IgD-negative memory B cell (primary cell): ENCODE data around the gene QSOX2. TPM values are rescaled to one million over a fixed set of nuclear protein-coding genes. Genes with fewer than 3 reads are reported as not detected.

ENCODE experiments used
- H3K27ac Mint-ChIP-seq, 3 donors: one replicate each; pipeline ENCODE4 v1.8.0; 2020 to 2022; ENCODE audit warnings: mild to moderate bottlenecking in 3 of 3, mixed read lengths in 3 of 3, moderate library complexity in 1 of 3
- H3K27me3 Mint-ChIP-seq: one replicate; pipeline ENCODE4 v1.8.0; 2021; ENCODE audit warnings: mixed read lengths
- H3K36me3 Mint-ChIP-seq: one replicate; pipeline ENCODE4 v1.8.0; 2020; ENCODE audit warnings: mild to moderate bottlenecking, mixed read lengths
- H3K4me1 Mint-ChIP-seq, 3 donors: one replicate each; pipeline ENCODE4 v1.8.0; 2020 to 2022; ENCODE audit warnings: mixed read lengths in 3 of 3, mild to moderate bottlenecking in 1 of 3
- H3K4me3 Mint-ChIP-seq, 4 donors: one replicate each; pipeline ENCODE4 v1.8.0; 2020 to 2022; ENCODE audit warnings: mild to moderate bottlenecking in 4 of 4, mixed read lengths in 4 of 4, moderate library complexity in 3 of 4
- H3K9me3 Mint-ChIP-seq, 3 donors: one replicate each; pipeline ENCODE4 v1.8.0; 2020 to 2021; ENCODE audit warnings: mixed read lengths in 3 of 3, mild to moderate bottlenecking in 1 of 3
- polyA plus RNA-seq: library from polyadenylated mRNA; unstranded; fragments of 300-500 nt; fragmentation: Illumina TruSeq; gene quantifications from one replicate; pipeline ENCODE4 v1.2.3, GENCODE V29; 2021

QSOX2 gene
- polyA plus RNA-seq, 1 donor from 2014 or later: 2.1 TPM

GRCh38 chr9:136222906-136223285, 22.7 kb downstream of the QSOX2 start:
- peak overlapping the region; percentile 84 to 97 (median 86) for H3K27ac Mint-ChIP-seq
- no peaks in the 10 kb centered on the region for H3K9me3 Mint-ChIP-seq
- H3K27me3 Mint-ChIP-seq: no peaks in the 10 kb centered on the region
- no peaks in the 10 kb centered on the region for H3K36me3 Mint-ChIP-seq
- peak overlapping the region in 3 of 4 donors; percentile 52 to 81 (median 60) for H3K4me3 Mint-ChIP-seq
- H3K4me1 Mint-ChIP-seq: peaks cover 9 to 38% (median 26%) of the 10 kb centered on the region in 3 donors

- H3K27me3 Mint-ChIP-seq: no peaks in the 10 kb centered on the region
- no peaks in the 10 kb centered on the region for H3K9me3 Mint-ChIP-seq
- peaks cover 9 to 34% (median 25%) of the 10 kb centered on the region in 3 donors for H3K4me1 Mint-ChIP-seq
- no peaks in the 10 kb centered on the region for H3K36me3 Mint-ChIP-seq
- H3K27ac Mint-ChIP-seq: peak overlapping the region in 2 of 3 donors; percentile 23 to 97
- H3K4me3 Mint-ChIP-seq: no peak overlapping the region
These were observed 23.3 kb downstream of the QSOX2 start for GRCh38 chr9:136222166-136222905.

DNA sequence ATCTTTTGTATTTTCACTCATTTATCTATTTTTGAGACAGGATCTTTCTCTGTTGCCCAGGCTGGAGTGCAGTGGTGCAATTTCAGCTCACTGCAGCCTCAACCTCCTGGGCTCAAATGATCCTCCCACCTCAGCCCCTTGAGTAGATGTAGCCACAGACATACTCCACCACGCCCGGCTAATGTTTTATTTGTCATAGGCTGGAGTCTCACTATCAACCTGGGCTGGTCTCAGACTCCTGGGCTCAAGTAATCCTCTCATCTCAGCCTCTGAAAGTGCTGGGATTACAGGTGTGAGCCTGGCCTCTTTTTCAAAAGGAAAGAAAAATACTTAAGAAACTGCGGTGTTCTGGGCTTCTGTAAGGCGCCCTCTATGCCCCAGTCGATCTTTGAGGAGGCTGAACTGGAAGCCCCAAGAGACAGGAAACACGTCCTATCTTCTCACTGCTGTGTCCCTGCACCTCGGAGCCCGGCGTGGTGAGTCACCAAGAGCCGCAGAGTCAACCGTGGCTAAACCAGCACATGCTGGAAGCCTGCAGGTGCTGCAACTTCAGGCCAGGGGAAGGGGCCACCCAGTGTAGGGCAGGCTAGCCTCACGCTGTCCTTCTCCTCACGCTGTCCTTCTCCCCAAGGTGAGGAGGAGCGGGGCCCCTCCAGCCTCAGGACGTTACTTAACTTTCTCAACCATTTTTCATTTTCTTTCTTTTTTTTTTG, 25.4 kb downstream of the QSOX2 start:
- H3K36me3 Mint-ChIP-seq: no peaks in the 10 kb centered on the region
- H3K4me1 Mint-ChIP-seq: peaks cover 3 to 17% (median 15%) of the 10 kb centered on the region in 3 donors
- H3K27me3 Mint-ChIP-seq: no peaks in the 10 kb centered on the region
- H3K27ac Mint-ChIP-seq: peak overlapping the region in 2 of 3 donors; percentile 43 to 71
- no peak overlapping the region for H3K4me3 Mint-ChIP-seq
- no peaks in the 10 kb centered on the region for H3K9me3 Mint-ChIP-seq

GRCh38 chr9:136219276-136219675, 26.3 kb downstream of the QSOX2 start:
- Mint-ChIP-seq H3K4me1 (peaks cover 0 to 11% (median 10%) of the 10 kb centered on the region in 3 donors), H3K27me3 (no peaks in the 10 kb centered on the region), H3K4me3 (peak overlapping the region in 1 of 4 donors; percentile 35), H3K27ac (peak overlapping the region in 1 of 3 donors; percentile 43), H3K9me3 (no peaks in the 10 kb centered on the region), H3K36me3 (no peaks in the 10 kb centered on the region)

DNA sequence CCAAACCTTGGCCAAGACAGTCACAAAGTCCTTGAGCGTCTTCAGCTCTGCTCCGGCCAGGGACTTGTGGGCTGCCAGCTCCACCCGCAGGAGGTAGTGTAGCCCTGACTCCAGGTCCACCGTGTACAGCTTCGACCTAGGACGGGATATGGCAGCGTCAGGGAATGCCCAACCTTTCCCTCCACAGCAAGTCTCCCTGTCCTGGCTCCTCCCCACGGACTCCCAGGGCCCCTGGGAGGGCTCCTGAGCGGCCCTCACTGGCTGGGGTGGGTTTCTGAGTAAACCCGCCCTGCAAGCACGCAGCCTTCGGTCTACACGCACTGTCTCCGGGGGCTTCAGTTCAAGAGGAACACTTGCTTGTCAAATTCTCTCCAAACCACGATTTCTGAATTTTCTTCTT, 26.9 kb downstream of the QSOX2 start:
- Mint-ChIP-seq H3K4me1 (peaks cover 0 to 9% (median 7%) of the 10 kb centered on the region in 3 donors), H3K36me3 (no peaks in the 10 kb centered on the region), H3K27ac (no peak overlapping the region), H3K27me3 (no peaks in the 10 kb centered on the region), H3K4me3 (no peak overlapping the region), H3K9me3 (no peaks in the 10 kb centered on the region)

- Mint-ChIP-seq H3K4me3 (no peak overlapping the region), H3K36me3 (no peaks in the 10 kb centered on the region), H3K27me3 (no peaks in the 10 kb centered on the region), H3K4me1 (peaks cover 0 to 7% (median 3%) of the 10 kb centered on the region in 3 donors), H3K9me3 (no peaks in the 10 kb centered on the region), H3K27ac (no peak overlapping the region)
These were observed 27.3 kb downstream of the QSOX2 start for GRCh38 chr9:136218271-136218670.

DNA sequence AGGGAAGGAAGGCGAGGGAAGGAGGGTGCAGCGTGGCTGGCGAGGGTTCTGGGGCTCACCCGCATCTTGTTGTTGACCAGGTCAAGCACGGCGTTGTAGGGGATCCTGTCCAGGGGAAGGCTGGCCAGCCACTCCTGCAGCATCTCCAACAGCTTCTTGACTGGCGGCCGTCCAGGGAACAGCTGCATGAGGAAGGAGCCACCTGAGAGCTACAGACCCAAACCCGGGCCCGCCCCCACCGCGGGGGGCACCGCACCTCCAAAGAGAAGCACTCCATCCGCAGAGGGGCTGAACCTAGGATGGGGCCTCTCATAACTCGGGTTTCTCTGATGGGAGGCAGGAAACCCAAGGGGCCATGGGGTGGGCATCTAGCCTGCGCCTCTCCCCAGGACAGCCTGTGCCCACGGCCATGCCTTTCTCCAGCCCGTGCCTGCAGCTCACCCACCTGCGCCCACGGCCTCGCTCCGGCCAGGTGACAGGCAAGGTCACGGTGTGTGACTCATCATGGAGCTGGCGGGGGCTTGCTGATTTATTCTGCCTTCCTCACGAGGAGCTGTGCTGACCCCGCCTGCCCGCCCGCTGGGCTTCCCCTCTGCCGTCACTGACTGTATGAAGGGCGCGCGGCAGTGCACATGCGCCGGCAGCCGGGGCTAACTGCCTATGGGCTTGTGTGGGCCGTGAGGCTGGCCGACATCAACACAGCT, 28.9 kb downstream of the QSOX2 start:
- no peaks in the 10 kb centered on the region for H3K27me3 Mint-ChIP-seq
- H3K4me1 Mint-ChIP-seq: peaks cover 0 to 6% (median 5%) of the 10 kb centered on the region in 3 donors
- H3K9me3 Mint-ChIP-seq: no peaks in the 10 kb centered on the region
- H3K27ac Mint-ChIP-seq: no peak overlapping the region
- H3K36me3 Mint-ChIP-seq: peaks cover 6% of the 10 kb centered on the region
- H3K4me3 Mint-ChIP-seq: no peak overlapping the region

DNA sequence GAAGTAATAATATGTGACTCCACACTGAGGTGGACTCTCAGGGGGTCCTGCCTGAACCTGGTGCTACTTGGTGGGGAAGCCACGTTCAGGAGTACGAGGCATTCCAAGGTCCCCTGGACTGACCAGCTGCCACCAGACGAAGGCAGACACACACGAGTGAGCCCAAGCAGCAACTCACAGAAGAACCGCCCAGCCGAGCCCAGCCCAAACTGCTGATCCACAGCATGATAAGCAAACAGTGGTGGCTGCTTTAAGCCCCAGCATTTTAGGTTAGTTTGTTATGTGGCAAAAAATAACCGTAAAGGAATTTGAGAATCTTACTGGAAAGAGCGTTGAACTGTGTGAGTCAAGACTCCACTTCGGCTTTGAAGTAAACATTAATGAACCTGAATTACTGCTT, 31.9 kb downstream of the QSOX2 start:
- Mint-ChIP-seq H3K9me3 (no peaks in the 10 kb centered on the region), H3K4me3 (no peak overlapping the region), H3K4me1 (peaks cover 0 to 6% (median 5%) of the 10 kb centered on the region in 3 donors), H3K27me3 (no peaks in the 10 kb centered on the region), H3K27ac (no peak overlapping the region), H3K36me3 (peaks cover 6% of the 10 kb centered on the region)

DNA sequence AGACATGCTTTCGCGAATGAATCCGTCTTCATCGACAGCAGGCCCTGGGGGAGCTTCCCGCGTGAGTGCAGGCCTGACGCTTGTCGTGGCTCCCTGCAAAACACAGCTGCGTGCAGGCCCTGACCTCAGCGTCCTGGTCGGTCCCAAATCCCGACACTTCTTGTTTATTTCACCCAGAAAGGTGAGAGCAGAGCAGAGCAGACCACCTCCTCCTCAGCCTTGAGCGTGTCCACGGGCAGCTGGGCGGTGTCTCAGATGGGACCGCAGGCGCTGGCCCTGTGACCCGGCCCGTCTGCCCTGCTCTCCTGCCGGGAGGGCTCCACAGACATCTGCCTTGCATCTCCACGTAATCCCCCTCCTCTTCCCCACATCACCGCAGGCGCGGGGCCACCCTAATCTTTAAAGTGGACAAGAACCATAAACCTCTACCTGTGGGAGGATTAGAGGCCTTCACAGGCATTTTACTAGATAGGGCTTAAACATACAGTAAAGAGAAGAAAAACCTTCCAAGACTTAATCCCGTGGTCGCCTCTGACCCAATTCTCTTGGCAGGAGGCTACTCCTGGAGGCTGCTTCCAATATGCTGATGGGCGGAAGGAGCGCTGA, 33.2 kb downstream of the QSOX2 start:
- Mint-ChIP-seq H3K9me3 (no peaks in the 10 kb centered on the region), H3K4me3 (peak overlapping the region in 1 of 4 donors; percentile 54), H3K27me3 (no peaks in the 10 kb centered on the region), H3K36me3 (peaks cover 6% of the 10 kb centered on the region), H3K4me1 (peaks cover 0 to 6% (median 5%) of the 10 kb centered on the region in 3 donors), H3K27ac (peak overlapping the region in 1 of 3 donors; percentile 71)

DNA sequence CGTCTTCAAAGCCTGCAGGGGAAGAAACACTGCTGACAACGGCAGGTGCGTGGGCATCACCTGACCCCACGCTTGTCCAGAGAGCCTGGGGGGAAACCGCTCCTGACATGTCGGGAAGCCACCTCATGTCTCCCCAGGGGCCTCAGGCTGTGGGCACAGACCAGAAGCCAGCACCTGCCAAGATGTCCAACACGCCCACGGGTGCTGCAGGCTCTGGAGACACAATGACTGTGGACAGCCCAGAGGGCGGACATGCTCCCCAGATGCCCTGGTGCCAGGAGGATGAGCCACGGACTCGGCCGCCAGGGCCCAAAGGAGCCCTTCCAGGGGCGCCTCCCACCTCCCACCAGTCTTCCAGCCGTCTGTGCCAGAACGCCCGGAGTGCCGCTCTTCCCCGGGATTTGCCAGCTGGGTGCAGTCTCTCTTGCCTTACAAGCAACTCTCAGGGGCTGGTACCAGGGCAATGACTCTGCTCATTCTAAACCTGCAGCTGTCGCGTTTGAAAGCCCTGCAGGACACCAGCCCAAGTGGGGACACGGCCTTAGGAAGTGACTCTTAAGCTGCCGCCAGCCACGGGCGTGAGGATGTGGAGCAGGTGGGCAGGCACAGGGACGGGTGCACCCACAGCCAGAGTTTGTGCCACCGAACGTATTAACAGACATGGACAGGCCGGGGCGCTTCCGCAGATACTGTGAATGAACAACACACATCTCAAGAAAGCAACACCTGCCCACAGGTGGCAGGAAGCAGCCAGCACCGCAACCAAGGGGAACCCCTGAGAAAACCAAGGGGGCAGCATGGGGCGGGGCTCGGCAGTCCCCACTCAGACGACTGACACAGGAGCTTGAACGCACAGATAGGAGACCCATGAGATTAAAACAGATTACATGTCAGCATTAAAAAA, 33.9 kb downstream of the QSOX2 start:
- Mint-ChIP-seq H3K4me3 (peak overlapping the region in 1 of 4 donors; percentile 32), H3K9me3 (no peaks in the 10 kb centered on the region), H3K27me3 (no peaks in the 10 kb centered on the region), H3K36me3 (peaks cover 6% of the 10 kb centered on the region), H3K4me1 (peaks cover 2 to 11% (median 6%) of the 10 kb centered on the region in 3 donors), H3K27ac (peak overlapping the region in 1 of 3 donors; percentile 71)

GRCh38 chr9:136211006-136211405, 34.6 kb downstream of the QSOX2 start:
- Mint-ChIP-seq H3K36me3 (peaks cover 6% of the 10 kb centered on the region), H3K4me3 (no peak overlapping the region), H3K9me3 (no peaks in the 10 kb centered on the region), H3K4me1 (peaks cover 2 to 16% (median 8%) of the 10 kb centered on the region in 3 donors), H3K27me3 (peaks cover 1% of the 10 kb centered on the region), H3K27ac (no peak overlapping the region)

DNA sequence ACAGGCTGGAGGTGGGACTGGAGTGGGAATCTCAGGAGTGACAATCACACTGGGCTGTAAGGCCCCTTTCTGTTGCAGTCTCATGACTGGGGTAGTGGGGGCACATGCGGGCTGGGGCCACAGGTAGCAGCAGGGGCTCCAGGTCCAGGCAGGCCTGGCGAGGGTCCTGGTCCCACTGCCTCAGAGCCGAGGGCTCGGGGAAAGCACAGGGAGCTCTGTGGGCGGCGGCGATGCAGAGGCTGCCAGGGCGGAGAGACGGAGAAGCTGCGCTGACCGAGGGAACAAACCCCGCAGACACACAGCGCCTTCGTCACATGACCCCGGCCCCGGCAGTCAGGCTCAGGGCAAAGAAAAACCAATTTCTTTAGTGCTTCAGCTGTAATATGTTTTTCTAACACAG, 35.3 kb downstream of the QSOX2 start:
- Mint-ChIP-seq H3K36me3 (peaks cover 6% of the 10 kb centered on the region), H3K9me3 (no peaks in the 10 kb centered on the region), H3K27ac (peak overlapping the region in 2 of 3 donors; percentile 16 to 88), H3K4me1 (peaks cover 2 to 17% (median 6%) of the 10 kb centered on the region in 3 donors), H3K4me3 (no peak overlapping the region), H3K27me3 (peaks cover 7% of the 10 kb centered on the region)

GRCh38 chr9:136209786-136210185, 35.8 kb downstream of the QSOX2 start:
- Mint-ChIP-seq H3K4me3 (peak overlapping the region in 1 of 4 donors; percentile 45), H3K27me3 (peaks cover 7% of the 10 kb centered on the region), H3K36me3 (peaks cover 6% of the 10 kb centered on the region), H3K27ac (peak overlapping the region in 2 of 3 donors; percentile 10 to 88), H3K4me1 (peaks cover 2 to 17% (median 6%) of the 10 kb centered on the region in 3 donors), H3K9me3 (no peaks in the 10 kb centered on the region)

DNA sequence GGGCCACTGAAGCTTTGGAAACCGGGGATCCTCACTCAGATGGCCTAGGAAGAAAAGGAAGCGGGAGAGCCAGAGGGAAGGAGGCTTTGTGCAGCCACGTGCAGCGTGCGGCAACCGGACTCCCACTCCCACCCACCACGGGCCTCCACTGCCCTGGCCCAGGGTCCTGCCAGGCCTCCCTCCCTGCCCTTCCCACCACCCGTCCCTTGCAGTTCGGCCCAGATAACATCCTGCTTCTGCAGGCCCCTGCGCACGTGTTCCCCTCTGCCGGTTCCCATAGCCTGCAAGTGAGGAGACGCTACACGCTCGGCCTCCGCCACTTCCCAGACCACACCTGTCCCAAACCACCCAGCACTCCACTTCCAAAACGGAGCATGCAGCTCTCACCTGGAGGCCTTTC, 36.4 kb downstream of the QSOX2 start:
- H3K27me3 Mint-ChIP-seq: peaks cover 10% of the 10 kb centered on the region
- H3K36me3 Mint-ChIP-seq: peaks cover 6% of the 10 kb centered on the region
- peaks cover 2 to 17% (median 6%) of the 10 kb centered on the region in 3 donors for H3K4me1 Mint-ChIP-seq
- H3K9me3 Mint-ChIP-seq: no peaks in the 10 kb centered on the region
- peak overlapping the region in 1 of 3 donors; percentile 73 for H3K27ac Mint-ChIP-seq
- H3K4me3 Mint-ChIP-seq: no peak overlapping the region
